Measurements from ENCODE around the gene SLC6A6.

GRCh38 chr3:14389716-14390115 lies 12.7 kb upstream of the SLC6A6 start:
- TF ChIP-seq, protein P1, sequence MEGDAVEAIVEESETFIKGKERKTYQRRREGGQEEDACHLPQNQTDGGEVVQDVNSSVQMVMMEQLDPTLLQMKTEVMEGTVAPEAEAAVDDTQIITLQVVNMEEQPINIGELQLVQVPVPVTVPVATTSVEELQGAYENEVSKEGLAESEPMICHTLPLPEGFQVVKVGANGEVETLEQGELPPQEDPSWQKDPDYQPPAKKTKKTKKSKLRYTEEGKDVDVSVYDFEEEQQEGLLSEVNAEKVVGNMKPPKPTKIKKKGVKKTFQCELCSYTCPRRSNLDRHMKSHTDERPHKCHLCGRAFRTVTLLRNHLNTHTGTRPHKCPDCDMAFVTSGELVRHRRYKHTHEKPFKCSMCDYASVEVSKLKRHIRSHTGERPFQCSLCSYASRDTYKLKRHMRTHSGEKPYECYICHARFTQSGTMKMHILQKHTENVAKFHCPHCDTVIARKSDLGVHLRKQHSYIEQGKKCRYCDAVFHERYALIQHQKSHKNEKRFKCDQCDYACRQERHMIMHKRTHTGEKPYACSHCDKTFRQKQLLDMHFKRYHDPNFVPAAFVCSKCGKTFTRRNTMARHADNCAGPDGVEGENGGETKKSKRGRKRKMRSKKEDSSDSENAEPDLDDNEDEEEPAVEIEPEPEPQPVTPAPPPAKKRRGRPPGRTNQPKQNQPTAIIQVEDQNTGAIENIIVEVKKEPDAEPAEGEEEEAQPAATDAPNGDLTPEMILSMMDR (IDR thresholded peaks at IDR 0.05) = no peak
- TF ChIP-seq POLR2A (IDR thresholded peaks at IDR 0.05) = no peak
